Measurements from ENCODE around the gene RHOF. TPM values are rescaled to one million over a fixed set of nuclear protein-coding genes. Genes with fewer than 3 reads are reported as not detected.
A peak's percentile ranks its signal among the peaks of the same experiment; 100 is the strongest.

RHOF gene
- total RNA-seq, 1 experiment from 2014 or later = 232 TPM

- DNase-seq (no peak), ATAC-seq (no peak)
- H3K9ac ChIP-seq (ENCODE audit: low read length) = no peak overlapping the region
- H3F3A ChIP-seq (ENCODE audit: low read length, unreplicated experiment) = no peaks in the 10 kb centered on the region
- no peaks in the 10 kb centered on the region for H3K9me2 ChIP-seq (replicated peaks; ENCODE audit: low read length)
- ChIA-PET POLR2A (ENCODE audit: unreplicated experiment) (interaction anchor here (0.7 kb wide), 1 partner anchor 437 kb away, joined by 3 read pairs; no protein-coding TSS in a partner anchor), CTCF (interaction anchor here (0.5 to 1.1 kb wide), 6 partner anchors 10 to 1103 kb away, joined by 3 to 7 read pairs (median 4); no protein-coding TSS in a partner anchor)
- H4K20me1 ChIP-seq (ENCODE audit: low read length) = no peaks in the 10 kb centered on the region
- H3K4me3 ChIP-seq (ENCODE audit: low read length) = no peak overlapping the region
- intact Hi-C loops (cut with micrococcal nuclease) = no loop called here
- no peak overlapping the region for H3K27ac ChIP-seq (ENCODE audit: low read length)
- no peak for TF ChIP-seq EZH2phosphoT487 (IDR thresholded peaks at IDR 0.05; ENCODE audit: borderline replicate concordance, low read length)
- no peak for TF ChIP-seq EZH2 (IDR thresholded peaks at IDR 0.05; ENCODE audit: low read length, unreplicated experiment)
- no peak for TF ChIP-seq CTCF (conservative IDR thresholded peaks at IDR 0.05; ENCODE audit: low read depth, low read length)
- H3K4me2 ChIP-seq (ENCODE audit: low read length) = no peak overlapping the region
- BruUV-seq (replicated peaks) = no TSS peak
- no peaks in the 10 kb centered on the region for H3K79me2 ChIP-seq (ENCODE audit: low read length)
- no peak overlapping the region for H2AFZ ChIP-seq (ENCODE audit: low read length)
- H3K36me3 ChIP-seq (ENCODE audit: low read depth, low read length) = no peaks in the 10 kb centered on the region
- H3K9me3 ChIP-seq (ENCODE audit: low read length) = no peaks in the 10 kb centered on the region
- H3K27me3 ChIP-seq (ENCODE audit: low read length) = no peaks in the 10 kb centered on the region
- H3K4me1 ChIP-seq (ENCODE audit: insufficient read depth, low read length) = 0 out of 2 replicates have a peak, but pooled peaks cover 4% of the 10 kb centered on the region
Measured at GRCh38 chr12:121837680-121838079, 44.2 kb upstream of the RHOF start.

GRCh38 chr12:121831571-121832245 is 38.2 kb upstream of the RHOF start:
- Histone ChIP-seq H3K4me2 (ENCODE audit: low read length) (no peak overlapping the region), H2AFZ (ENCODE audit: low read length) (no peak overlapping the region), H3K4me1 (ENCODE audit: insufficient read depth, low read length) (no peaks in the 10 kb centered on the region), H3F3A (ENCODE audit: low read length, unreplicated experiment) (no peaks in the 10 kb centered on the region), H4K20me1 (ENCODE audit: low read length) (no peaks in the 10 kb centered on the region), H3K9me2 (replicated peaks; ENCODE audit: low read length) (no peaks in the 10 kb centered on the region), H3K27me3 (ENCODE audit: low read length) (no peaks in the 10 kb centered on the region), H3K4me3 (ENCODE audit: low read length) (no peak overlapping the region), H3K9ac (ENCODE audit: low read length) (no peak overlapping the region), H3K36me3 (ENCODE audit: low read depth, low read length) (peaks cover 33% of the 10 kb centered on the region), H3K27ac (ENCODE audit: low read length) (no peak overlapping the region), H3K9me3 (ENCODE audit: low read length) (no peaks in the 10 kb centered on the region), H3K79me2 (ENCODE audit: low read length) (no peaks in the 10 kb centered on the region)
- ChIA-PET CTCF (no interaction called here), POLR2A (ENCODE audit: unreplicated experiment) (no interaction called here)
- no TSS peak for BruUV-seq (replicated peaks)
- DNase-seq (no peak), ATAC-seq (no peak)
- TF ChIP-seq EZH2phosphoT487 (IDR thresholded peaks at IDR 0.05; ENCODE audit: borderline replicate concordance, low read length) (no peak), EZH2 (IDR thresholded peaks at IDR 0.05; ENCODE audit: low read length, unreplicated experiment) (no peak), CTCF (conservative IDR thresholded peaks at IDR 0.05; ENCODE audit: low read depth, low read length) (no peak)
- intact Hi-C loops (cut with micrococcal nuclease) = no loop called here

- Histone ChIP-seq H3K4me2 (ENCODE audit: low read length) (no peak overlapping the region), H2AFZ (ENCODE audit: low read length) (no peak overlapping the region), H3K79me2 (ENCODE audit: low read length) (no peaks in the 10 kb centered on the region), H3K36me3 (ENCODE audit: low read depth, low read length) (peaks cover 33% of the 10 kb centered on the region), H3K27ac (ENCODE audit: low read length) (no peak overlapping the region), H3F3A (ENCODE audit: low read length, unreplicated experiment) (no peaks in the 10 kb centered on the region), H3K9me3 (ENCODE audit: low read length) (no peaks in the 10 kb centered on the region), H4K20me1 (ENCODE audit: low read length) (no peaks in the 10 kb centered on the region), H3K9me2 (replicated peaks; ENCODE audit: low read length) (no peaks in the 10 kb centered on the region), H3K4me1 (ENCODE audit: insufficient read depth, low read length) (no peaks in the 10 kb centered on the region), H3K9ac (ENCODE audit: low read length) (no peak overlapping the region), H3K4me3 (ENCODE audit: low read length) (no peak overlapping the region), H3K27me3 (ENCODE audit: low read length) (no peaks in the 10 kb centered on the region)
- intact Hi-C loops (cut with micrococcal nuclease) = no loop called here
- POLR2A ChIA-PET (ENCODE audit: unreplicated experiment) = no interaction called here
- BruUV-seq (replicated peaks) = TSS peak; percentile 25
- no peak for ATAC-seq
- DNase-seq = no peak
- CTCF ChIA-PET = no interaction called here
- no peak for TF ChIP-seq EZH2phosphoT487 (IDR thresholded peaks at IDR 0.05; ENCODE audit: borderline replicate concordance, low read length)
- TF ChIP-seq EZH2 (IDR thresholded peaks at IDR 0.05; ENCODE audit: low read length, unreplicated experiment) = no peak
- TF ChIP-seq CTCF (conservative IDR thresholded peaks at IDR 0.05; ENCODE audit: low read depth, low read length) = no peak
Measured at GRCh38 chr12:121830588-121831265, 37.2 kb upstream of the RHOF start.

Measured in PC-3 (cell line).